Epidermal melanocyte (primary cell): ENCODE results near the gene TSR3.

Source experiments
- DNase-seq: peaks from one replicate; pipeline ENCODE4 v3.0.0; 2011; ENCODE audit warnings: low spot score; ENCODE audit not compliant: insufficient read length

Gene TSR3

DNA sequence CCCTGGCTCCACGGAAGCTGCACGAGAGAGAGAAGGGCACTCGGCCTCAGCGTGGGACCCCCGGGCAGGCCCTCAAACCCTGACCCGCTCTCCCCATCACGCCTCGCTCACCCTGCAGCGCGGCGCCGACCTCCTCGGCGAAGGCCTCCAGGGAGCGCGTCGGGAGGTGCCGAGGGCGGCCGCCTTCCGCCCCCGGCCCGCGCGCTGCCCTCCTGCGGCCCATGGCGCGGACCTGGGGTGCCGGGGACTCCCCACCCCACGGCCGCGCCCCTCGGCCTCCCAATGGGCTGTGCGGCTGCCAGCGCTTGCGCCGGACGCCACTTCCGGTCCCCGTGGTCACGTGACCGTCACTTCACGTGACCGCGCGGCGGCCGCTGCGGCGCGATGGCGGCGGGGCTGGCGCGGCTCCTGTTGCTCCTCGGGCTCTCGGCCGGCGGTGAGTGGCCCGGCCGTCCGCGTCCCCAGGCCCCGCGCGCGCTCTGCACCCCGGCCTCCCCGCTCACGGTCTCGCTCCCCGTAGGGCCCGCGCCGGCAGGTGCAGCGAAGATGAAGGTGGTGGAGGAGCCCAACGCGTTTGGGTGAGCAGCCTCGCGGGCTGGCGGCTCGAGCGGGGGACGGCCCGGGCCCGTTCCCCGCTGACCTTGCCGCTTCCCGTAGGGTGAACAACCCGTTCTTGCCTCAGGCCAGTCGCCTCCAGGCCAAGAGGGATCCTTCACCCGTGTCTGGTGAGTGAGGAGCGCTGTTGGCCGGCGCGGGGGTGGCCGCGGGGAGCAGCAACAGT lies at the start of gene TSR3, which contains the start of gene GNPTG:
TSS of gene TSR3 (minus strand) at position 297 of the 781 bp plus-strand sequence. CDS start at position 223, 74 bp downstream.
TSS of gene GNPTG (plus strand) at position 350 of the 781 bp plus-strand sequence. CDS start at position 385, 35 bp downstream.
- DNase-seq = peak; percentile 86

DNA sequence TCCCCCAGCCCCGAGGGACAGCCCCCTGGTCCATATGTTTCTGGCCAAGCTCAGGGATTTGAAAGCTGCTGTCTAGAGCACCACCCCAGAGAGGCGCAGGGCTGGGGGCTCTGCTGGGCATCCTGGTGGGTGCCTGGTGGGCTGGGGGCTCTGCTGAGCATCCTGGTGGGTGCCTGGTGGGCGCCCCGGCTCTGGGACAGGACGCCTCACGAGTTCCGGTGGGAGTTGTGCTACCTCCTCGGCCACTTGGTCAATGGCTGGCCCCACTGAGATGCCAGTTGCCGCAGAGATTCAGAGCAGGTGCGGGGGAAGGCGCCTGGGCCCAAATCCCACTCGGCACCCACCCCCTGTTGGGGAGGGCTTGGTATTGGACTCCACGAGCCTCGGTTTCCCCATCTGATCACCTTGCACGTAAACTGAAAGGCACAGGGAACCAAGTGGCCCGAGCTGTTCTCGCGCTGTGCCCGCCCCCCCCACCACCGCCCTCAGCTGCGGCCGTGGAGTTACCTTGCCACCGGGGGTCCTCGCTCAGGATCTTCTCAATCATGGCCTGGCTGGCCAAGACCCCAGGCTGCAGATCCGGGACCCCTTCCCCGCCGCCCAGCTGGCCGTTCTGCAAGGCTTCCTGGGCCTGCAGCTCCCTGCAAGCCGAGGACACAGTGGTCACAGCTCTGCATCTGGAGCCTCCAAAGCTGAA lies 49.5 kb upstream of the TSR3 start:
- no peak for DNase-seq

DNA sequence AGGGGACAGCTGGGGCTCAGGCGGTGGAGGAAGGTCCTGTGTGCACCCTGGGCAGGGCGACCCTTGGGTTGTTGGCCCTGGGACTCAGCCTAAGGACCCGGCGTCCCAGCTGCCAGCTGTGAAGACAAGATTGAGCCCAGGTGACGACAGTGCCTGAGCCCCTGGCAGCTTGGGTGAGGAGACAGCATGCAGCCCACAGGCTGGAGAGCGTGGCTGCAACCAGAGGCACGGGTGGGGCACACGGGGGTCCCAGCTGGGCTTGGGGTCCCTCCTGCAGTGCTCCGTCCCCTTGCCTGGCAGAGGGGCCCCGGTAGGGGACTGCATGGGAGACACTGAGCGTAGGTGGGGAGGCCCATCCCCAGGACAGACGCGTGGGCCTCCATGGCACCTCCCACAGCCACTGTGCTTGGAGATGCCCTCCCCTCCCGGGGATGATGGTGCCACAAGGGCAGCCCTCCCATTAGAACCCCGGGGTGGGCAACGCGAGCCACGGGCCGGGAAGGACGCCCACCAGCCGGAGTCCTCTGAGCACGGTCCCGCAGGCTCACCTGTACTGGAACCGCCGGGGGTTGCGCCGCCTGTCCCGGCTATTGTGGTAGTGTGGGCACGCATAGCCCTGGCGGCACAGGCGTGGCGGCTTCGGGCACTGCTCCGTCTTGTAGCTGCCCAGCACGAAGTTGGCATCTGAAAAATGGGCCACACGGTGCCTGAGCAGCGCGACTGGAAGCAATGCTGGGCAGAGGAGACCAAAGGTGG lies 47.3 kb upstream of the TSR3 start:
- no peak for DNase-seq

DNA sequence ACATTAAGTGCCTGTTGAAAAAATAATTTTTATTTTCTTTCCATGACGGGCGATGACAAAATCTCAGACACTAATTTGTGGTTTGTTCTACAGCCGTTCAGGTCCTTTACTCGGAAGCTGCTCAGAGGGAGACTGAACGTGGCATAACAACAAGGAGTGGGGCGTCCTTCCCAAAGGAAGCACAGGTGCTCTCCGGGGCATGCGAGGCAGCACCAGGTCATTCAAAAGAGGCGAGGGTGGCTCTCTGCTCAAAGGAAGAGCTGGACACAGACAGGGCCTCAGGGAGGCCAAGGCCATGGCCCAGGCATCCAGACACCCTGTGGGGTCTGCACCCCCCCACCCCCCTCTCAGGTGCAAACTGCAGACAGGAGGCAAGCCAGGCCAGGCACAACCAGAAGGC lies 46.7 kb upstream of the TSR3 start:
- DNase-seq = no peak

DNA sequence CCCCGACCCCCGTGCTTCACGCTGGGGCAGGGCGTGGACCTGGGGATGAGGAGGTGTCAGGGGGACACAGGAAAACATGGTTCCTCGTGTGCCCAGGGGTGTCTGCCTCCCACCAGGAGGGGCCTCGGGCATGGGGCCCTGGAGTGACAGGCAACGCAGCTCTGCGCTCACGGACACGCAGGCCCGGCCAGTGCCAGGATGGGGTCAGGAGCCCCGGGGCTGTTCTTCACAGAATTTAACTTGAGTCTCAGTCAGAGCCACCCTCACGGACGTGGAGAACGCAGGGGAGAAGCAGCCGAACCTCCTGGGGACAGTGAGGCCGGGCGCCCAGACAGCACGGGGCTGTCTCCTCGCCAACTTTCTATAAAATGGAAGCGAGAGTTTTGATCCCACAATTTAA lies 46.1 kb upstream of the TSR3 start:
- DNase-seq = no peak

DNA sequence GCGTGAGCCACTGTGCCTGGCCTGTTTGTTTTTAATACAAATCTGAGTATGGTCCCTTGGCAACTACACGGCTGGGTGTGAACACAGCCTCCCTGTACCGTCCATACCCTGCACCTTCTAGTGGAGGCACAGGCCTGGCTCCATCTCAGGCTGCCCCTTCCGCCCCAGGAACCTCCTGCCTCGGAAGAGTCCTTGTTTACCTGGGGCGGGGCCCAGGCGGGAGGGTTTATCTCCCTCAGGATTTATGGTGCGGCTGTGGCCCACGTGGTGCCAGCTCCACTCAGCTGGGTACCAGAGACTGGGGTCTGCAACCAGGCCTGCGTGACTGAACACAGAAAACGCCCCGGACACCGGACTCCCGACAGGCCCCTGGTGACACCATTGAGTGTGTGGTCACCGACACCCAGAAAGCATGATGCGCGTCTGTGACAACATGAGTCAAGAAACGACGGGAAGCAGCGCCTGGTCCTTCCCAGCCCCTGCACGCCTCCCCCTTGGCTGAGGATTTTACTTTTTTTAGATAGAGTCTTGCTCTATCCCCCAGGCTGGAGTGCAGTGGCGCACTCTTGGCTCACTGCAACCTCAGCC lies 43.9 kb upstream of the TSR3 start:
- no peak for DNase-seq

DNA sequence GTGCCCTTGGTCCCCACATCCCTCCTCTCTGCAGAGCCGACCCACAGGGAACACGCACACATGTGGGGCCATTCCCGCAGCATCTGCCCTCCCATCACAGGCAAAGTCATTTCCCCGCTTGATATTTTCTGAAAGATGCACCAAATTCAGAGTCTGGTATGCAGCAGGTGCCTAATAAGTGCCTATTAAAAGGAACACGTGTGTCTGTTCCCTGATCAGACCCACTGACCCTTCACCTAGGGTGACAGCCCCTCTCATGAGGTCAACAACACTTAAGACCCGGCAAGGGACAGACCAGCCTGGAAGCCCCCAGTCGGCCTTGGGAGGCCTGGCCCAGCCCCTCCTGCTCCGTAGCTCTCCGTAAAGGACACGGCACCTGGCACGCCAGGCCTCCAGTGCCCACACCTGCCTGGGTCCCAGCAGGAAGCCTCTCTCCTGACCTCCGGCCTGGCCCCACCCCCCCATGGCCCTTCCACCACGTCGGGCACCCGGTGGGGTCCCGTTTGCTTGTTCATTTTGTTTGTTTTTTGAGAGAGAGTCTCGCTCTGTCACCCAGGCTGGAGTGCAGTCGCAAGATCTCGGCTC lies 42.8 kb upstream of the TSR3 start:
- DNase-seq = no peak

DNA sequence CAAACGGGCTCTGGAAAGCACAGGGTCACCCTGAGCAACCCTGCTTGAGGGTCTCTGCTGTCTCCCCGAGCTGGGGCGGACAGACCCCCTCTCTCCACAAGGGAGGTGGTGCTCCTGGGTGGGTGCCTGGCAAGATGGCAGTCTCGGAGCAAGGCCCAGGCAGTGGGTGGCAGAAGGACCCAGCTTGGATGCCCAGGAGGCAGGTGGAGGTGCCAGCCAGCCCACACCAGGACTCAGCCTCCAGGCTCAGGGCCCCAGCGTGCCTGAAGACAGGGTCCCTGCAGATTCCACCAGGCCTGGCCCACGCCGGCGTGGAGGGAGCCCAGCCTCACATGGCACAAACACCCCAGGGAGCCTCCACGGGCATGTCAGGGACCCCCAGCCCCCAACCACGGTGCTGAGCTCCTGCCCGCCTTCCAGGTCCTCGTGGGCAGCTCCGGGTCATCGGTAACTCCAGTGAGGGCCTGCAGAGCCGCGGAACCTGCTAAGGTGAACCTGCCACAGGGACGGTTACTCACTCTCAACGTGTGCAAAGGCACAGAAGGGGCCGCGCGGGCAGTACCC lies 42.0 kb upstream of the TSR3 start:
- DNase-seq = no peak

DNA sequence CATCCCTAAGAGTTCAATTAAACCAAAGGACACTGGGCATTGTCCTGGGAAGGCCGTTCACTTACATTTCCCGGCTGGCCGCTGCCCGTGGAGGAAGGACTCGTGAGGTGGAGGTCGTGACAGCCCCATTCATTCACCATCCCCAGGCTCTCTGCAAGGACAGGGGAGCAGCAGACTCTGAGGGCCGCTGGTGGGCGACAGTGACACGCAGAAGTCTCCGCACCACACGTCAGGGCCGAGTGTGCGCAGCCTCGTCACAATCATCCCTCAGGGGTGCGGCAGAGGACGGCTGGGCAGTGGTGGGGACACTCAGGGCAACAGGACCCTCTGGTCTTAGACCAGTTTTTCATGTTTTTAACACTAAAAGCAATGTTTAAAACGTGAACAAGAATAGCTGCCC lies 41.1 kb upstream of the TSR3 start:
- no peak for DNase-seq

DNA sequence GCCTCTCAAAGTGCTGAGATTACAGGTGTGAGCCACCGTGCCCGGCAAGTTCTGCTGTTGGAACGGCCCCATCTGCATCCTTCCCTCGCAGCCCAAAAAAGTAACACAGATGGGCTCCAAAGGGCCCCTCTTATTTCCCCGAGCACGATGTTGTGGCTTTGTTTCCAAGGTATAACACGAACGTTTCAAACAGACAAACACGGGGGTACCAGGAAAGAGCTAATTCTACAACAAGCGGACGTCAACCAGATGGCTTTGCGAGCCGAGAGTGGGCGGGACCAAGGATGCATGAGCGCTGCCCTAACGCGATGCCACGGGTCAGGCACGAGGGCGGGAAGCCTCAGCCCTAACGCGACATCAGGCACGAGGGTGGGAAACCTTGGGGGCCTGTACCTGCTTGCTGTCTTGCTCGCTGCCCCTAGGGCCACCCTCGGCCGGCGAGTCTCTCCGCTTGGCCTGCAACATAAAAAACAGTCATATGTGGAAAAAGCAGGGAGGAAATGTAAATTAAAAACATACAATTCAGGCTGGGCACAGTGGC lies 38.6 kb upstream of the TSR3 start:
- no peak for DNase-seq

DNA sequence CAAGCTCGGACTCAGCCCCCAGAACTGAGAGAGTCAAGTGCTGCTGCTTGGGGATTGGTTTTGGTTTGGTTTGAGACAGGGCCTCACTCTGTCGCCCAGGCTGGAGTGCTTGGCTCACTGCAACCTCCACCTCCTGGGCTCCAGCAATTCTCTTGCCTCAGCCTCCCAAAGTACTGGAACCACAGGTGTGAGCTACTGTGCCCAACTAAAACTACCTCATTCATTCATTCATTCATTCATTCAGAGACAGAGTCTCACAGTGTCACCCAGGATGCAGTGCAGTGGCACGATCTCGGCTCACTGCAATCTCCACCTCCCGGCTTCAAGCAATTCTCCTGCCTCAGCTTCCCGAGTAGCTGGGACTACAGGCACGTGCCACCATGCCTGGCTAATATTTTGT lies 38.1 kb upstream of the TSR3 start:
- no peak for DNase-seq

DNA sequence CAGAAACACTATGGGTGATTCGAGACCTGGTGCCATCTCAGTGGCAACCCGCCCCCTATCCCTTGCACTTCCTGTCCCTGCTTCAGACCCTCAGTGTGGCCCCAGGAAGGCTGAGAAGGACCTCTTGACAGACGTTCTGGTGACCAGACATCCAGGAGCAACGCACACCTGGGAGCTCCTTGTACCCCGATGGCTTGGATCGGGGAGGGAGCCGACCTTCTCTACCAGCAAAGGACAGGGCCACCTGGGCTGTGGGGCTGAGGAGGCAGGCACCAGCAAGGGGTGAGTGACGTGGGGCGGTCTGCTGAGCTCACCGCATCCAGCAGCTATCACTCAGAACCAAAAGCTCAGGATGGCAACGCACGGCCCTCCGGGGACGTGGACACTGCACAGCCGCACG lies 35.7 kb upstream of the TSR3 start:
- no peak for DNase-seq

DNA sequence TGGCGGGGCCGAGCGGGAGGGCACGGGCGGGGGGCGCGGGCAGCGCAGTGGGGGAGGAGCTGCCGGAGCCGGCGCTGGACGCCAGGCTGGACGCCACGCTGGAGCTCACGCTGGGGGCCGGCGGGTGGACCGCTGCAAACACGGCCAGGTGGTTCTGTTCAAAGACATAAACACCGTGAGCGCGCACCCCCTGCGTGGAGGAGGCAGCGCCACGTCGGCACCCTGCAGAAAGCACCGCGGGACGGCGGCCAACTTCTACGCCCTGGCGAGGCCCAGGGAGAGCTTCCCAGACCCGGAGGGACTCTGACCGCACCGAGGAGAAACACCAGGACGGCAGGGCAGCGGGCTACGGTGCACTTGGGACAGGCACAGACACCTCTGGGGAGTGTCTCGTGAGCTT lies 33.6 kb upstream of the TSR3 start:
- DNase-seq = no peak

DNA sequence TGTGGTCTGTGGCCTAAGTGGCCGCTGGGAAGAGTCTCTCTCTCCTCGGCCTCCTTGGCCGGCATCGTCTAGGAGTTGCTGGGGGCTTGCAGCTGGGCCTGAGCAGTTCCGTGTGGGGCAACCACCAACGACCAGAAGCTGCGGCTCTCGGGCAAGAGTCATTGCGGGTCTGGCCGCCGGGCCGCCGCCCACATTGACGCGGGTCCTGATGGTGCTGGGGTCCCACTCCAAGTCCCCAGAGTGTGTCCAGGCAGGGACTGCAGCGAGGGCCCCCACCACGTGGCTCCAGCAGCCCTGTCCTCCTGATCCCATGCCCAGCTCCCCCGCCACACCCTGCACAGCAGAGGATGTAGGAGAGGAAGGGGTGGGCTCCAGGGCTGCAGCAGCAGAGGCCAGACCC lies 31.9 kb upstream of the TSR3 start:
- no peak for DNase-seq

DNA sequence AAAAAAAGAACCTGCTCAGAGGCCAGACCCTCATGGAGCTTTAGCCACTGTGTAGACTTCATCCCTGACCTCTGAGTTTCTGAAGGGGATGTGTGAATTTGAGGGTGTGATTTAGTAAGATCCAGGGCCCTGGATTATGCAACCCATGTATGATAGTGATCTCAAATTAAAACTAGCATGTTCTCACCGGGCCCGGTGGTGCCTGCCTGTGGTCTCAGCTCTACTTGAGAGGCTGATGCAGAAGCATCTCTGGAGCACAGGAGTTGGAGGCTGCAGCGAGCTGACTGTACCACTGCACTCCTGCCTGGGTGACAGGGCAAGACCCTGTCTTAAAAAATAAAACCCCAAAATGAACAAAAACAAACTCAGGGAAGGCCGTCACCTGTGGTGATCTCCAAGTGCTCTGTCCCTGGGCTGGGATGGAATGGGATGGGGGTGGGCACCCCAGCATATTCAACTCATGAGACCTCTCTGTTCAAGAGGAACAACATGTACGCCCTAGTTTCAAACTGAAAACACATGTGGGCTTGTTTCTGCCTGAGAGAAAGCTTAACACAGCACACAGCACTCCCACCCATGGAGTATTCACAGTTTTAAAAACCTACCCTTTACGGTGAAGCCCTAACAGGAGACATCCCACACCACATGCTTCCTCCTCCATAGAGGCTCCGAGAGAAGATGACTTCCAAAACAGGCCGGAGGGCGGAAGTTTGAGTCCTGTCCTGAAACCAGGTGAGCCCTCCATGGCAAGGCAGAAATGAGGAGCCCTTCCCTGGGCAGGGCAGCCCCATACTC lies 30.1 kb upstream of the TSR3 start:
- no peak for DNase-seq

DNA sequence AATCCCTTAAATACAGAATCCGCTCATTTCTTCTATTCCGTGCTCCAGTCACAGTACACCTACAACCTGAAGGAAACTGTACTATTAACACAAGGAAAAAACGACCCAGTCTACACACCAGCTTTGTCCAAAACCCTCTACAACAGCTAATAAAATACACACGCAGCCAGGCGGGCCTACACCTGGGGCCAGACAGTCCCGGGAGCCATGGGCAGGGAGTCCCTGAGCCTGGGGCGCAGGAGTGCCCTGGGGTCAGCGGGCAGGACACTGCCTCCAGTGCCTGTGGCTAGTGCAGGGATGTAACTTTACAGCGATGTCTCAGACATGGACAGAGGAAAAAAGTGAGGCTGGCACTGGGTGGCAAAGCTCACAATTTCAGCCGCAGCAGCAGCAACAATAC lies 28.5 kb upstream of the TSR3 start:
- no peak for DNase-seq

DNA sequence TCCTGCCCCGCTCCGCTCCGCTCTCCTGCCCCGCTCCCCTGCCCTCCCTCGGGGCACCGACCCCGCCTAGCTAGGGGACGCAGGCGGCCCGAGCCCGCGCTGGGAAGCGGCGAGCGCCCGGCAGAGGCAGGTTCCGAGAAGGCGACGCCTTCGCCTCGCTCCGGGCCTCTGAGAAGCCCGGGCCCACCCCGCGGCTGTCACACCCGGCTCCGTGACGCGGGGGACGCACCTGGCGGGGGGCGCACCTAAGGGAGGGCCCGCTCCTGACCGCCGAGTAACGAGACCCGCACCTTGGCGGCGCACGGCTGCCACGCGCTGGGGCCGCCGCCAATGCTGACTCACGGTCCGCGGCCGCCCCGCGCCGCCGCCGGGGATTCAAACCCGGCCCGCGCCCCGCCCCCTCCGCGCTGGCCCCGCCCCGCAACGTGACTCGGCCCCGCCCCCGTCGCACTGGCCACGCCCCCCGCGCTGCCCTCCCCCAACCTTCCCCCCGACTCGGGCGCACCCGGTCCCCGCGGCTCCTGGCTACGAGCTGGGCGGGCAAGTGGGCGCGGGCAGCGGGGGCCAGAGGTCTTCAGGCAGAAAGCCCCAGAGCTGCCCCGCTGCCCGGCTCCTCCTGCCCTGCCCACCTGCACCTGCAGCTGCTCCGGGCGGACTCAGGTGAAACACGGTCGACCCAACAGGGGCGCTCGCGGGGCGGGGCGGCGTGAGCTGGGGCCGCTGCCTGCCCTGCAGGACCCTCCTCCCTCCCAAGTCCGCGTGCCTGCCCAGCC lies 27.8 kb upstream of the TSR3 start:
- DNase-seq = no peak

DNA sequence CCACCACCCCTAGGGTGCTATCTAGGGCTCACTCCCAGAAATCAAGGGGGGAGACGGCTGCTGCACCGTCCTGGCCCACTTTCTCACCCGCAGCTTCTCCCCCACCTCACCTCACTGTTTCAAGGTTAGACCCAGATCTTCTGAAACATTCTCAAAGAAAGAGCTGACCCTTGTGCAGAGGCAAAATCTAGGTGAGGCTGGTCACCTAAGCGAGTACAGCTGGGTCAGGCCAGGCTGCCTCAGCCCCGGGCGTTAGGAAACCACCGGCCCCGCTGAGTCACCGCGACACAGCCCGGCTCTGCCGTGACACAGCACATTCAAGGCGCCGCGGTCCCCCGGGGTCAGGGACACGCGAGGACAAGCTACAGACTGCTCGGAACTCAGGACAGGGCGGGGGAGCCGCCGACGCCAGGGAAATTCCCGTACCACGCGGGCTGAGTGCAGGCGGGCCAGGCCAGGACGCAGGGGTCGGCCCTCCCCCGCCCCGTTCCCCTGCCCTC lies 27.2 kb upstream of the TSR3 start:
- DNase-seq = peak; percentile 60
